Vagina (tissue), 2 donors: ENCODE data around the gene VPS13C. TPM values are rescaled to one million over a fixed set of nuclear protein-coding genes. Genes with fewer than 3 reads are reported as not detected.

Experiments
- DNase-seq, 2 donors: peaks; one replicate each; pipeline ENCODE4 v3.0.0-alpha.2; 2017; ENCODE audit errors: extremely low spot score in 2 of 2
- H3K27ac ChIP-seq: fragments of 200-600 bp; sonication (generic); one replicate; pipeline ENCODE4 v1.5.1; 2019
- H3K27me3 ChIP-seq: fragments of 200-600 bp; sonication (generic); one replicate; pipeline ENCODE4 v1.5.1; 2019
- H3K36me3 ChIP-seq, 2 donors: fragments of 200-600 bp; sonication (generic); one replicate each; pipeline ENCODE4 v1.5.1; 2017 to 2019
- H3K4me1 ChIP-seq: fragments of 200-600 bp; sonication (generic); one replicate; pipeline ENCODE4 v1.5.1; 2019
- H3K4me3 ChIP-seq, 2 donors: fragments of 200-600 bp; sonication (generic); 1 replicate in 1 of 2; 2 replicates in 1 of 2; pipeline ENCODE4 v1.5.1; 2016 to 2019
- H3K9me3 ChIP-seq: fragments of 200-600 bp; sonication (generic); one replicate; pipeline ENCODE4 v1.5.1; 2019
- POLR2A ChIP-seq, 2 donors: fragments of 450-650 bp; IDR thresholded peaks; one replicate each; pipeline ENCODE4 v1.6.1; 2017; ENCODE audit warnings: antibody characterized with exemption in 2 of 2, mild to moderate bottlenecking in 2 of 2, moderate library complexity in 2 of 2
- POLR2AphosphoS5 ChIP-seq, 2 donors: sonication (generic); formaldehyde crosslinking; IDR thresholded peaks; one replicate each; pipeline ENCODE4 v1.9.0; 2017; ENCODE audit warnings: antibody characterized with exemption in 2 of 2, mild to moderate bottlenecking in 2 of 2, low read depth in 1 of 2; ENCODE audit not compliant: insufficient read depth in 1 of 2
- intact Hi-C: fragments of 100-400 bp; cut with DNase I; formaldehyde crosslinking; loops from one replicate; pipeline ENCODE4 v1.15.1; 2023
- total RNA-seq: library from RNA; depleted of rRNA; stranded (reverse); fragments of >200 nt; gene quantifications from one replicate; pipeline ENCODE4 v1.2.3, GENCODE V29; 2016
- TF ChIP-seq, protein P1 (sequence below), 3 experiments: fragments of 450-650 bp in 2 of 3; fragments of 200-600 bp in 1 of 3; sonication (generic) in 1 of 3; IDR thresholded peaks; one replicate each; pipeline ENCODE4 v1.5.1; 2017 to 2019; ENCODE audit warnings: antibody characterized with exemption in 3 of 3, mild to moderate bottlenecking in 2 of 3, moderate library complexity in 2 of 3

Gene VPS13C
- total RNA-seq, 1 donor from 2014 or later, result 52.5 TPM

DNA sequence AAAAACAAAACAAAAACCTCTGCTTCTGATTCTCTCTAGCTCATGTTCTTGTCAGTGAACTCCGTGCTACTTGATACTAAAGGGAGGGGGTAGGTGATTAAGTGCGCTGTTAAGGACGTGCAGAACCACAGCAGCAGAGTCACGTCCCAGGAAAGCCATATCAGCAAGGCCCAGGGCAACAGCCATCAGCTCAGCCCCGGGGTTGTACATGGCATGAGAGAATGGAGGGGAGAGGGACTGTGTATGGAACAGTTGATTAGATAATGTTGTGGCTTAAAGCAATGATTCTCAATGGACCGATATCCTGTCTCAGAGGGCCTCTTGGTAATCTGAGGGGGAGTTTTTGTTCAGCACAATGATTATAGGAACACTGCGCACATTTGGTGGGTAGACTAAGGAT lies 34.1 kb upstream of the VPS13C start:
- no peak overlapping the region for H3K4me3 ChIP-seq
- no peaks in the 10 kb centered on the region for H3K36me3 ChIP-seq
- intact Hi-C loops, result no loop called here
- H3K9me3 ChIP-seq, result no peaks in the 10 kb centered on the region
- H3K4me1 ChIP-seq, result no peaks in the 10 kb centered on the region
- H3K27ac ChIP-seq, result no peak overlapping the region
- DNase-seq, result no peak
- TF ChIP-seq POLR2A (IDR thresholded peaks at IDR 0.05), result no peak
- TF ChIP-seq, protein P1, sequence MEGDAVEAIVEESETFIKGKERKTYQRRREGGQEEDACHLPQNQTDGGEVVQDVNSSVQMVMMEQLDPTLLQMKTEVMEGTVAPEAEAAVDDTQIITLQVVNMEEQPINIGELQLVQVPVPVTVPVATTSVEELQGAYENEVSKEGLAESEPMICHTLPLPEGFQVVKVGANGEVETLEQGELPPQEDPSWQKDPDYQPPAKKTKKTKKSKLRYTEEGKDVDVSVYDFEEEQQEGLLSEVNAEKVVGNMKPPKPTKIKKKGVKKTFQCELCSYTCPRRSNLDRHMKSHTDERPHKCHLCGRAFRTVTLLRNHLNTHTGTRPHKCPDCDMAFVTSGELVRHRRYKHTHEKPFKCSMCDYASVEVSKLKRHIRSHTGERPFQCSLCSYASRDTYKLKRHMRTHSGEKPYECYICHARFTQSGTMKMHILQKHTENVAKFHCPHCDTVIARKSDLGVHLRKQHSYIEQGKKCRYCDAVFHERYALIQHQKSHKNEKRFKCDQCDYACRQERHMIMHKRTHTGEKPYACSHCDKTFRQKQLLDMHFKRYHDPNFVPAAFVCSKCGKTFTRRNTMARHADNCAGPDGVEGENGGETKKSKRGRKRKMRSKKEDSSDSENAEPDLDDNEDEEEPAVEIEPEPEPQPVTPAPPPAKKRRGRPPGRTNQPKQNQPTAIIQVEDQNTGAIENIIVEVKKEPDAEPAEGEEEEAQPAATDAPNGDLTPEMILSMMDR (IDR thresholded peaks at IDR 0.05), result no peak
- no peaks in the 10 kb centered on the region for H3K27me3 ChIP-seq

DNA sequence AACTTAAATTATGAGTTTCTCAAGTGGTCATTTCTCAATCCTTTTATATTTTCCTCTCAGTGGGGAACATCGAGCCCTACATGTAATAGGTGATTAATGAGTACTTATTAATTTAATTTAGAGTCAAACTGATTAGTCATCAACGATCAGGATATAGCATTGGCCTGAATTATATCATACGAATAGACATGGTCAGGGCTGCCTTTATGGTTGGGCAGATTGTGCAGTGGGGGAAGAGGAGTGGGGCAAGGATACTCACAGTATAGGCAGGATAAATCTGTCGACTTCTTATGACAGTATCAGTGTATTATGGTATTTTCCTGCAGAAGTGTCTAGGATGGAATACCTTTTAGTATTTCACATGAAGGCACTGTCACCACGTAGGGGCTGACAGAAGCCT lies 33.6 kb upstream of the VPS13C start:
- no peak for DNase-seq
- H3K36me3 ChIP-seq, result no peaks in the 10 kb centered on the region
- H3K9me3 ChIP-seq, result no peaks in the 10 kb centered on the region
- no peak overlapping the region for H3K4me3 ChIP-seq
- H3K27ac ChIP-seq, result no peak overlapping the region
- TF ChIP-seq, protein P1 (IDR thresholded peaks at IDR 0.05), result no peak
- no peak for TF ChIP-seq POLR2AphosphoS5 (IDR thresholded peaks at IDR 0.05; ENCODE audit: insufficient read depth in 1 of 2, low read depth in 1 of 2)
- no peak for TF ChIP-seq POLR2A (IDR thresholded peaks at IDR 0.05)
- intact Hi-C loops, result no loop called here
- no peaks in the 10 kb centered on the region for H3K27me3 ChIP-seq
- no peaks in the 10 kb centered on the region for H3K4me1 ChIP-seq

DNA sequence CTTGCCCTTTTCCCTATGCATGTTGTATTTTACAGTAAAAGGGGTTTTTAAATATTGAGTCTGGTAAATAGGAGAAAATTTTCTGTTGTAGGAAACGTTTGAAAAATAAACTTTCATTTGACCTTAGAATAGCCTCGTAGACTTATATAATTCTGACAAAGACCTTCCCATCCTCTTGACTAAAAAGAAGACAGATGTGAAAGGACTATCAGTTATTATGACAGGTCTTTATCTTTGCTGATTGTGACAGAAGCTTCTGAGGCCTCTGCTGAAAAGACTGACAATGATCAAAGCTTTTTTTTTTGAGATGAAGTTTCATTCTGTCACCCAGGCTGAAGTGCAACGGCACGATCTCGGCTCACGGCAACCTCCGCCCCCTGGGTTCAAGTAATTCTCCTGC lies 30.7 kb upstream of the VPS13C start:
- H3K9me3 ChIP-seq, result no peaks in the 10 kb centered on the region
- no peaks in the 10 kb centered on the region for H3K27me3 ChIP-seq
- H3K36me3 ChIP-seq, result no peaks in the 10 kb centered on the region
- DNase-seq, result no peak
- TF ChIP-seq, protein P1 (IDR thresholded peaks at IDR 0.05), result no peak
- TF ChIP-seq POLR2A (IDR thresholded peaks at IDR 0.05) (no peak), POLR2AphosphoS5 (IDR thresholded peaks at IDR 0.05; ENCODE audit: insufficient read depth in 1 of 2, low read depth in 1 of 2) (no peak)
- H3K27ac ChIP-seq, result no peak overlapping the region
- H3K4me1 ChIP-seq, result no peaks in the 10 kb centered on the region
- no peak overlapping the region for H3K4me3 ChIP-seq
- intact Hi-C loops, result no loop called here

DNA sequence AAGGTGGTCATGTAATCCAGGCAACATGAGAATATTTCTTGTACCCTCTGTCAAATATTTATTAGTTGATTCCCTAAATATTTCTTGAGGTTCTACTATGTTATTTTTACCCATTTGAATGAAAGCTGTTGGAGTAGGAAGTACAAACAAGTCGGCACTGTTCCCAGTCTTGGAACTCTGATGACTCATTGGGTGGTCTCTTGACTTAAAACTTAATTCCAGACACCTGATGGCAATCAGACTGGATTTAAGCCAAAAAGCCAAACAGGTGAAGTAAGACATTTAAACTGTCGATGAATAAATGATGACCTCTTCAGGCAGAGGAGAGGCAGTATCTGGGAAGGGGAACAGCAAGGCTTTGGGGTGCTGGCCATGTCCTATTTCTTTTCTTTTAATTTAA lies 29.4 kb upstream of the VPS13C start:
- Histone ChIP-seq H3K4me1 (no peaks in the 10 kb centered on the region), H3K36me3 (no peaks in the 10 kb centered on the region), H3K9me3 (no peaks in the 10 kb centered on the region), H3K27ac (no peak overlapping the region), H3K4me3 (no peak overlapping the region), H3K27me3 (no peaks in the 10 kb centered on the region)
- DNase-seq, result no peak
- TF ChIP-seq POLR2A (IDR thresholded peaks at IDR 0.05) (no peak), POLR2AphosphoS5 (IDR thresholded peaks at IDR 0.05; ENCODE audit: insufficient read depth in 1 of 2, low read depth in 1 of 2) (no peak)
- TF ChIP-seq, protein P1 (IDR thresholded peaks at IDR 0.05), result no peak
- intact Hi-C loops, result no loop called here

DNA sequence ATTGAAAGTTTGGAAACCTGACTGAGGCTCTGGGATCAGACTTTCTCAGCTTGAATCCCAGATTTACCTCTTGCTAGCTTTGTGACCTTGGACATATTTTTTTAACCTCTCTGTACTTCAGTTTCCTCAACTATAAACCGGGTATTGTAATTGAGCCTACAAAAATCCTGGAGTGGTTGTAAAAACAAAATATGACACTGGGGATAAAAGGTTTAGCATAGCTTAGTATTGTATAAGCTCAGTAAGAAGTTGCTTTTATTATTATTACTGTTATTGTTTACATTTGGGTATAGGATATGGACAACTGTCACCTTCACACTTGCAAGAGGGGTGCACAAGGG lies 28.1 kb upstream of the VPS13C start:
- Histone ChIP-seq H3K4me3 (no peak overlapping the region), H3K27ac (no peak overlapping the region), H3K27me3 (no peaks in the 10 kb centered on the region), H3K9me3 (no peaks in the 10 kb centered on the region), H3K36me3 (no peaks in the 10 kb centered on the region), H3K4me1 (no peaks in the 10 kb centered on the region)
- intact Hi-C loops, result no loop called here
- TF ChIP-seq POLR2AphosphoS5 (IDR thresholded peaks at IDR 0.05; ENCODE audit: insufficient read depth in 1 of 2, low read depth in 1 of 2) (no peak), POLR2A (IDR thresholded peaks at IDR 0.05) (no peak)
- no peak for DNase-seq
